Ascending aorta (tissue), 2 donors: ENCODE measurements around the gene STK26. TPM values are rescaled to one million over a fixed set of nuclear protein-coding genes. Genes with fewer than 3 reads are reported as not detected.

Experiments
- DNase-seq, 2 donors: peaks; one replicate each; pipeline ENCODE4 v3.0.0-alpha.2; 2019; ENCODE audit warnings: low spot score in 2 of 2
- H3K27ac ChIP-seq, 2 donors: fragments of 200-600 bp; sonication (generic); one replicate each; pipeline ENCODE4 v1.5.1; 2016 to 2017; ENCODE audit warnings: mild to moderate bottlenecking in 1 of 2
- H3K27me3 ChIP-seq: fragments of 200-600 bp; sonication (generic); one replicate; pipeline ENCODE4 v1.5.1; 2017
- H3K36me3 ChIP-seq, 2 donors: fragments of 200-600 bp; sonication (generic); one replicate each; pipeline ENCODE4 v1.5.1; 2016
- H3K4me1 ChIP-seq, 2 donors: fragments of 200-600 bp; sonication (generic); one replicate each; pipeline ENCODE4 v1.5.1; 2016 to 2017; ENCODE audit warnings: mild to moderate bottlenecking in 1 of 2
- H3K4me3 ChIP-seq, 2 donors: fragments of 200-600 bp; sonication (generic); one replicate each; pipeline ENCODE4 v1.5.1; 2016 to 2017; ENCODE audit warnings: mild to moderate bottlenecking in 1 of 2
- H3K9me3 ChIP-seq, 2 donors: fragments of 200-600 bp; sonication (generic); one replicate each; pipeline ENCODE4 v1.5.1; 2016
- CTCF ChIP-seq, 3 experiments: fragments of 200-600 bp in 2 of 3; fragments of 450-650 bp in 1 of 3; sonication (generic) in 2 of 3; IDR thresholded peaks; one replicate each; pipeline ENCODE4 v1.5.1; 2016 to 2019; ENCODE audit warnings: antibody characterized with exemption in 3 of 3, mild to moderate bottlenecking in 1 of 3, moderate library complexity in 1 of 3
- intact Hi-C: fragments of 100-400 bp; cut with DNase I; formaldehyde crosslinking; loops from one replicate; pipeline ENCODE4 v1.15.1; 2023
- total RNA-seq: library from RNA; depleted of rRNA; stranded (reverse); fragments of >200 nt; gene quantifications from one replicate; pipeline ENCODE4 v1.1.0, GENCODE V29; 2016

The STK26 gene
- total RNA-seq, 1 donor from 2014 or later, result 1.8 TPM

- no peak for TF ChIP-seq CTCF (IDR thresholded peaks at IDR 0.05)
- Histone ChIP-seq H3K4me3 (no peak overlapping the region), H3K9me3 (no peaks in the 10 kb centered on the region), H3K27me3 (no peaks in the 10 kb centered on the region), H3K27ac (no peak overlapping the region), H3K36me3 (no peaks in the 10 kb centered on the region), H3K4me1 (no peaks in the 10 kb centered on the region)
- intact Hi-C loops, result no loop called here
- DNase-seq, result no peak
These were observed 96.2 kb downstream of the STK26 start for GRCh38 chrX:132119283-132119682.

DNA sequence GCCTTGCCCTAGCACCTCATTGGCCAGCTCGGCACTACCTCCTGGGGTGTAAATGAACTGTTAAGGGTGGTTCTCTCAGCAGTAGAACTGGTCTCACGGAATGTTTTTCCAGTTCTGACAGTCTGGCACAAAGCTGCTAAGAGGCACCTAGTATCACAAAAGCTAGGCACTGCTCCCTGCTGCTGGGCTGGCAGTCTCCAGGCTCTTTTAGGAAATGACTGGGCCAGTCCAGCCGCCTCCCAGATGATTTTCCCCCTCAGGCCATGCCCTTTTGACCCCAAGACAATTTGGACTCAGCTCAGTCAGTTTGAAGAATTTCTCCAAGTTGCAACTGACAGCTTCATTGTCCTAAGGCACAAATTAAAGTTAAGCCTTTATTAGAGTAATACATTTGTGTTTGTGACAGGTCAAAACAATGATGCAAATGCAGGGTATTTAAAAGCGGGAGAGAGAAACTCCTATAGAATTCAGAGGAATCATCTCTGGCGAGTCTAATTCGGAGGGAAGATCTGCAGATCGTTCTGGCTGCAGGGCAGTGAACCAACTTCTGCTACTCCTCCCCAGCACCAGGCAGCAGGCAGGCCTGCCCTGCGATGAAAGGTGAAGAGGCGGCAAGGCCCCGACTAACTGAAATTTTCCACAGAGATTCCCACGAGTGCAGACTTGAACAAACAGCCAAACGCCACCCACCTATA lies 96.9 kb downstream of the STK26 start:
- H3K36me3 ChIP-seq, result no peaks in the 10 kb centered on the region
- H3K4me1 ChIP-seq, result no peaks in the 10 kb centered on the region
- H3K27ac ChIP-seq, result no peak overlapping the region
- intact Hi-C loops, result no loop called here
- no peak for TF ChIP-seq CTCF (IDR thresholded peaks at IDR 0.05)
- no peaks in the 10 kb centered on the region for H3K27me3 ChIP-seq
- no peak overlapping the region for H3K4me3 ChIP-seq
- no peaks in the 10 kb centered on the region for H3K9me3 ChIP-seq
- no peak for DNase-seq

GRCh38 chrX:132120913-132121312 lies 97.8 kb downstream of the STK26 start:
- Histone ChIP-seq H3K4me1 (no peaks in the 10 kb centered on the region), H3K27me3 (no peaks in the 10 kb centered on the region), H3K36me3 (no peaks in the 10 kb centered on the region), H3K27ac (no peak overlapping the region), H3K9me3 (no peaks in the 10 kb centered on the region), H3K4me3 (no peak overlapping the region)
- no peak for TF ChIP-seq CTCF (IDR thresholded peaks at IDR 0.05)
- DNase-seq, result no peak
- intact Hi-C loops, result no loop called here

Other genes starting within 250 kb of the STK26 start
- not detected for gene FRMD7, start 104.7 kb downstream of the STK26 start, total RNA-seq
- 3.4 TPM for gene RAP2C, start 196.1 kb downstream of the STK26 start, total RNA-seq